ENCODE results near the gene PCDHGC3.

GRCh38 chr5:141437221-141437620 lies 38.5 kb upstream of the PCDHGC3 start:
- TF ChIP-seq CTCF (IDR thresholded peaks at IDR 0.05): no peak
- TF ChIP-seq EZH2phosphoT487 (IDR thresholded peaks at IDR 0.05): no peak
- no peak for TF ChIP-seq EZH2 (IDR thresholded peaks at IDR 0.05)

Measured in neural progenitor cell (in vitro differentiated cells).